Mesendoderm (in vitro differentiated cells): ENCODE results near the gene HEMK1.
A peak's percentile ranks its signal among the peaks of the same experiment; 100 is the strongest.

Experiments used
- DNase-seq: peaks from one replicate; pipeline ENCODE4 v3.0.0; 2013
- H2AK5ac ChIP-seq: 2 replicates; pipeline ENCODE4 v1.6.1; 2013; ENCODE audit warnings: low read length, inconsistent platforms
- H2BK120ac ChIP-seq: 2 replicates; pipeline ENCODE4 v1.6.1; 2013; ENCODE audit warnings: low read depth, mild to moderate bottlenecking, low read length, moderate library complexity, mixed read lengths
- H2BK15ac ChIP-seq: replicated peaks from 2 replicates; pipeline ENCODE4 v1.6.1; 2013; ENCODE audit warnings: low read depth, mild to moderate bottlenecking, moderate library complexity
- H2BK5ac ChIP-seq: 2 replicates; pipeline ENCODE4 v1.6.1; 2013; ENCODE audit warnings: low read length, inconsistent platforms
- H3K18ac ChIP-seq: 2 replicates; pipeline ENCODE4 v1.6.1; 2013; ENCODE audit warnings: mild to moderate bottlenecking, low read length, mixed read lengths
- H3K23ac ChIP-seq: one replicate; pipeline ENCODE4 v1.6.1; 2013; ENCODE audit warnings: low read length
- H3K27ac ChIP-seq: 2 replicates; pipeline ENCODE4 v1.5.1; 2013; ENCODE audit warnings: low read depth, mild to moderate bottlenecking, inconsistent platforms, low read length, moderate library complexity
- H3K27me3 ChIP-seq: 2 replicates; pipeline ENCODE4 v1.6.1; 2013; ENCODE audit warnings: low read length, control low read depth, mild to moderate bottlenecking, inconsistent platforms; ENCODE audit not compliant: insufficient read depth, poor library complexity
- H3K36me3 ChIP-seq: 2 replicates; pipeline ENCODE4 v1.6.1; 2013; ENCODE audit warnings: low read length, inconsistent platforms; ENCODE audit not compliant: control insufficient read depth, insufficient read depth
- H3K4ac ChIP-seq: one replicate; pipeline ENCODE4 v1.6.1; 2013; ENCODE audit warnings: low read depth, mild to moderate bottlenecking, low read length, moderate library complexity
- H3K4me1 ChIP-seq: 2 replicates; pipeline ENCODE4 v1.6.1; 2013; ENCODE audit warnings: low read depth, low read length, inconsistent platforms; ENCODE audit not compliant: control insufficient read depth
- H3K4me2 ChIP-seq: 2 replicates; pipeline ENCODE4 v1.6.1; 2013; ENCODE audit warnings: low read length
- H3K4me3 ChIP-seq: 2 replicates; pipeline ENCODE4 v1.5.1; 2013; ENCODE audit warnings: mild to moderate bottlenecking, low read length
- H3K56ac ChIP-seq: one replicate; pipeline ENCODE4 v1.6.1; 2013; ENCODE audit warnings: low read length
- H3K79me1 ChIP-seq: 2 replicates; pipeline ENCODE4 v1.6.1; 2013; ENCODE audit warnings: low read length, inconsistent platforms
- H3K79me2 ChIP-seq: 2 replicates; pipeline ENCODE4 v1.6.1; 2013; ENCODE audit warnings: mild to moderate bottlenecking, low read length; ENCODE audit not compliant: control insufficient read depth, insufficient read depth
- H3K9ac ChIP-seq: 2 replicates; pipeline ENCODE4 v1.6.1; 2013; ENCODE audit warnings: low read length, inconsistent platforms
- H4K5ac ChIP-seq: one replicate; pipeline ENCODE4 v1.6.1; 2013; ENCODE audit warnings: low read length
- H4K8ac ChIP-seq: one replicate; pipeline ENCODE4 v1.6.1; 2013; ENCODE audit warnings: low read depth, mild to moderate bottlenecking, control low read depth, low read length, moderate library complexity
- WGBS: extraction: QIAGEN DNeasy Blood & Tissue Kit; methylation state at CpG from one replicate; pipeline ENCODE4 v1.1.7; 2013; ENCODE audit warnings: low lambda C conversion rate, missing lambda C conversion rate; ENCODE audit not compliant: insufficient coverage; ENCODE audit errors: extremely low coverage; 5-methylcytosine and 5-hydroxymethylcytosine counted together

The HEMK1 gene

DNA sequence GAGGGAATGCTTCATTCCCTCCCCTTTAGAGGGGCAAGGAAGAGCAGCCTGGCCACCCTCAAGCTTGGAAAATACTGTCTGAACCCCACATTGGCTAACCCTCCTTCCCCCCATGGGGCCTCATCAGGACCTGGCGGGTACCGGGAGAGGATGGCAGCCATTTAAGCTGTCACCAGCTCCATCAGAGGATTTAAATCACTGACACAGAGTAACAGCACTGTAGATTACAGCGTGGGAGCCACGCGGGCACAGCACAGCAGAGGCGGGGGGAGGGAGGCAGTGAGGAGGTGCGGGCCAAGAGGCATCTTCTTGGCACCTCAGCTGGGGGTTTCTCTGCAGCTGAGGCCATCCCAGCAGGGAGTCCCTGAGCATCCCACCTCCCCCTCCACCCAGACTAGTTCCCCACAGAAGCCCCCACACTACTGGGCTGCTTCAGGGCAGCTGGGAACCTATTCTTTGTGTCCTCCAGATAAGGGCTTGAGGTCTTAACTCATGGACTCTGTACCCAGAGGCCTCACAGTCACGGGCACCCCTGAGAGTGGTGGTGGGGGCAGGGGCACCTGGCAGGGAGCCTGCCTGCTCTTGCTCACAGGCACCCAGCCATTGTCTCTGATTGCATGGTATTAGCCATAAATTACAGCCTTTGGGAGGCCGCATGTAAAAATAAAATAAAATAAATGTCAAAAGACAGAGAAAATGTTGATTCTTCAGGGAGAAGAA is 44.0 kb upstream of the HEMK1 start:
- no CpG with 5 or more reads among the region's 9 CpGs for WGBS
- Histone ChIP-seq H3K27ac (no peak overlapping the region), H3K4me1 (peaks cover 11% of the 10 kb centered on the region), H3K36me3 (no peaks in the 10 kb centered on the region), H3K79me1 (no peaks in the 10 kb centered on the region), H3K9ac (no peak overlapping the region), H3K56ac (no peak overlapping the region), H3K27me3 (no peaks in the 10 kb centered on the region), H4K5ac (no peak overlapping the region), H3K79me2 (no peaks in the 10 kb centered on the region), H3K4ac (no peak overlapping the region), H3K4me2 (no peak overlapping the region), H3K23ac (peak overlapping the region; percentile 34), H3K4me3 (no peak overlapping the region), H2BK5ac (no peak overlapping the region), H2AK5ac (no peak overlapping the region), H2BK15ac (no peak overlapping the region), H4K8ac (no peak overlapping the region), H2BK120ac (no peak overlapping the region), H3K18ac (no peak overlapping the region)
- no peak for DNase-seq

DNA sequence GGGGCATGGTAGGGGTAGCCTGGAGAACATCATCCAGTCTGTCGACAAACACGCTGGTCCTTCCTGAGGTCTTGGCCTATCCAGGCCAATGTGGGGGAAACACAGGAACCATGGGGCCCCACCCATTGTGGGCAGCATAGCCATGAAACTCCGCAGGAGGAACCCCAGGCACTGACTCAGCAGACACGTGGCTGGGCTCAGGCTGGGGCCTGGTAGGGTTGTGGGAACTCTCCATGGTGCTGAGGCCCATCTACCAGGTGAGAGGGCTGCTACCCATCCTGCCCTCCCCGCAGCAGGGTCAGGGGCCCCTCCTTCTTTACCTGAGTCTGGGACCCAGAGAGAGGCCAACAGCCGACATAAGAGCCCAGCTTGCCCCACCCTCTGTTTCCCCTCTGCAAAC is 43.3 kb upstream of the HEMK1 start:
- H3K23ac ChIP-seq, result no peak overlapping the region
- H3K4me2 ChIP-seq, result no peak overlapping the region
- DNase-seq, result peak; percentile 83
- no peak overlapping the region for H3K56ac ChIP-seq
- H3K27ac ChIP-seq, result no peak overlapping the region
- H3K27me3 ChIP-seq, result no peaks in the 10 kb centered on the region
- WGBS, result no CpG with 5 or more reads among the region's 6 CpGs
- no peak overlapping the region for H4K5ac ChIP-seq
- H3K4me1 ChIP-seq, result peaks cover 10% of the 10 kb centered on the region
- H4K8ac ChIP-seq, result no peak overlapping the region
- H2AK5ac ChIP-seq, result no peak overlapping the region
- H2BK15ac ChIP-seq, result no peak overlapping the region
- H3K4me3 ChIP-seq, result no peak overlapping the region
- no peak overlapping the region for H3K4ac ChIP-seq
- H3K79me1 ChIP-seq, result no peaks in the 10 kb centered on the region
- H3K36me3 ChIP-seq, result no peaks in the 10 kb centered on the region
- H2BK120ac ChIP-seq, result no peak overlapping the region
- H2BK5ac ChIP-seq, result no peak overlapping the region
- no peaks in the 10 kb centered on the region for H3K79me2 ChIP-seq
- no peak overlapping the region for H3K18ac ChIP-seq
- H3K9ac ChIP-seq, result no peak overlapping the region

DNA sequence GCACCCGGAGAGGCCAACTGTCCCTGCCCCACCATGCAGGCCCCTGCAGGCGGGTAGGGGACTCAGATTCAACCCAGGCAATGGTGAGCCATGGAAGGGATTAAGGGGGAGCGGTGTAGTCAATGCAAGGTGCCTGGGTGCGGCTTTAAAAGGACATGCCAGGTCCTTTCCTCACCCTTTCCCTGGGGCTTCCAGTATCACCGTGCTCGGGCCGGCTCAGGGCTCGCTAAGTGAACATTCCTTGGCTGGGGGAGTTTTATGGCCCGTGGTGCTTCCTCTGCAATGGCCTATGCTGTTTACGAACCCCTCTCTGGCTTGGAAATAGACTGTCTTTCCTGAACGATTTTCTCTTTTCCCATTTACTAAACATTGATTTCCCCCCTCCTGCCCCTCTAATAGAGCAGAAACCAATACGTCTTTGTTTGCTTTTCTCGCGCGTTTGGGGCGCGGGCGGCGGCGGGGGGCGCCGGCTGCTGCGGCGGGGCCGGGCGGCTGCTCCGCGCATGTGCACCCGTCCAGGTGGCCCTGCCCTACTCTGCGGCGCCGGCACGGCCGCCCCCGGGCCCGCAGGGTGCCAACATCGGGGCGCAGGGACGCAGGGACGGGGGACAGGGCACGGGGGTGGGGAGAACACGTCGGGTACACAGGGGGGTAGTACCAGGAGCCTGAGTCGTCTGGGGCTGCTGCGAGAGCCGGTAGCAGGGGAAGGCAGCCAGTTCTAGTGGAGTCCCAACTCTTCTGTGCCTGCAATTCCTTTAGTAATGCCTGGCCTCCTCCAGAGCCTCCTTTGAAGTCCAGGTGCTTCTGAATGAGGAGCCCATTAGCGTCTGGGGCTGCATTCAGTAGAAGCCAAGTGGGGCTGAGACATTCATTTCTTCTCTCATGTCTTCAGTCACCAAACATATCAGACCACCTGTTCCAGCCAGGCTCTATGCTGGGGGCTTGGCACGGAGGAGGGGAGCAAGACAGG is 39.0 kb upstream of the HEMK1 start:
- no peaks in the 10 kb centered on the region for H3K27me3 ChIP-seq
- H2BK5ac ChIP-seq, result no peak overlapping the region
- no peak overlapping the region for H3K23ac ChIP-seq
- no peaks in the 10 kb centered on the region for H3K79me2 ChIP-seq
- H2AK5ac ChIP-seq, result no peak overlapping the region
- no peaks in the 10 kb centered on the region for H3K4me1 ChIP-seq
- H3K4ac ChIP-seq, result no peak overlapping the region
- H3K4me3 ChIP-seq, result no peak overlapping the region
- peak overlapping the region; percentile 63 for H3K56ac ChIP-seq
- no CpG with 5 or more reads among the region's 48 CpGs for WGBS
- DNase-seq, result no peak
- H4K5ac ChIP-seq, result no peak overlapping the region
- no peak overlapping the region for H2BK120ac ChIP-seq
- no peak overlapping the region for H4K8ac ChIP-seq
- no peak overlapping the region for H2BK15ac ChIP-seq
- H3K18ac ChIP-seq, result peak overlapping the region; percentile 3
- H3K79me1 ChIP-seq, result no peaks in the 10 kb centered on the region
- peak overlapping the region; percentile 41 for H3K9ac ChIP-seq
- H3K4me2 ChIP-seq, result no peak overlapping the region
- H3K36me3 ChIP-seq, result no peaks in the 10 kb centered on the region
- no peak overlapping the region for H3K27ac ChIP-seq

DNA sequence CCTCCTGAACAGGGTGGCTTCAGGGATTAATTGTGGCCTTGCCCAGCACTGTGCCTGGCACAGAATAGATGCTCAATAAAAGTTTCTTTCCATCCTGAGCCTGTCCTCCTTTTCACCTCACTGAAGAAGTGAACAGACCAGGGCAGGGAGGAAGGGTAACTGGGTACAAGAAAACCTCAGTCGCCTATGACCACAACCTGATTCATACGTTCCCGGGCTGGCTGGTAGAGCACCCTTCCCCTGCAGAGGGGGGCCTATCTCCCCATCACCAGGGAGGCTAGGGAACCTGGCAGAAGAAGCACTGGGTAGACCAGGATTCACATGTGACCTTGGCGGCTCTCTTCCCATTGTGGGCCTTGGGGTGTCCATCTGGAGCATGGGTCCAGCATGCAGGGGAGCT is 38.1 kb upstream of the HEMK1 start:
- H2BK5ac ChIP-seq, result no peak overlapping the region
- H4K8ac ChIP-seq, result no peak overlapping the region
- no peaks in the 10 kb centered on the region for H3K79me1 ChIP-seq
- peak overlapping the region; percentile 63 for H3K56ac ChIP-seq
- H4K5ac ChIP-seq, result no peak overlapping the region
- no peak overlapping the region for H3K18ac ChIP-seq
- H3K27me3 ChIP-seq, result no peaks in the 10 kb centered on the region
- H3K23ac ChIP-seq, result no peak overlapping the region
- H3K4me3 ChIP-seq, result no peak overlapping the region
- no peak overlapping the region for H2BK120ac ChIP-seq
- no peak overlapping the region for H3K27ac ChIP-seq
- no peaks in the 10 kb centered on the region for H3K36me3 ChIP-seq
- DNase-seq, result no peak
- H2AK5ac ChIP-seq, result no peak overlapping the region
- no peak overlapping the region for H3K4me2 ChIP-seq
- no peaks in the 10 kb centered on the region for H3K4me1 ChIP-seq
- no peak overlapping the region for H2BK15ac ChIP-seq
- H3K79me2 ChIP-seq, result no peaks in the 10 kb centered on the region
- no CpG with 5 or more reads among the region's 4 CpGs for WGBS
- no peak overlapping the region for H3K9ac ChIP-seq
- no peak overlapping the region for H3K4ac ChIP-seq

DNA sequence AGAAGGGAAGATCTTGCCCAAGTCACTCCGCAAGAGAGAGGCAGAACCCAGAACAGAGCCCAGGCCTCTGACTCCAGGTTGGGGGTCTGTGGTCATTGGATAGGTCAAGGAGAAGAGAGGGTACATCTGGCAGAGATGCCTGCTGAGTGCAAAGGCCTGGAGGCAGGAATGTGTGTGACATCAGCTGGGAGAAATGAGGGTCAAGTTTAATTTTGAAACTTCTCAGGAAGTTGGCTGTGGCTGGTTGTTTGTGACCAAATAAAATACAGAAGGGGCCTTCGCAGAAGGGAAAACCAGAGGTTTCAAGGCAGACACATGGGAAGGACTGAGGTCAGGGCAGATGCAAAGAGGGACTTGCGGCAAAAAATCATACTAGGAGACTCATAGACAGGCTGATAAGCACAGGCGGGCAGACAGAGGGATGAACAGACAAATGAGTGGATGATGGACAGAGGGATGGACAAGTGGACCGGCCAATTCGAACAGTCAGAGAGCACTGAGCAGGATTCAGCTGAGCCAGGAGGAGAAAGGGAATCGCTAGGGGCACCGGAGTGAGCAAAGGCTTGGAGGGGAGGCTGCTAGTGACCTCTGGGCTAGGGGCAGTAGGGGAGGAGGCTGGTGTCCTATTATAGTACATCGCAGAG is 37.1 kb upstream of the HEMK1 start:
- H2AK5ac ChIP-seq, result peak overlapping the region; percentile 73
- H4K8ac ChIP-seq, result no peak overlapping the region
- H3K79me1 ChIP-seq, result no peaks in the 10 kb centered on the region
- H3K36me3 ChIP-seq, result no peaks in the 10 kb centered on the region
- H3K27me3 ChIP-seq, result no peaks in the 10 kb centered on the region
- no peak overlapping the region for H3K4me3 ChIP-seq
- H2BK120ac ChIP-seq, result no peak overlapping the region
- H3K23ac ChIP-seq, result no peak overlapping the region
- H2BK5ac ChIP-seq, result no peak overlapping the region
- H3K79me2 ChIP-seq, result no peaks in the 10 kb centered on the region
- no peak overlapping the region for H3K4ac ChIP-seq
- peak overlapping the region; percentile 17 for H3K56ac ChIP-seq
- no peaks in the 10 kb centered on the region for H3K4me1 ChIP-seq
- no peak overlapping the region for H3K9ac ChIP-seq
- H3K18ac ChIP-seq, result no peak overlapping the region
- no peak overlapping the region for H2BK15ac ChIP-seq
- no peak overlapping the region for H3K4me2 ChIP-seq
- no peak overlapping the region for H4K5ac ChIP-seq
- DNase-seq, result no peak
- WGBS, result no CpG with 5 or more reads among the region's 9 CpGs
- no peak overlapping the region for H3K27ac ChIP-seq
